Stimulated activated CD4-positive, alpha-beta T cell treated with anti-CD3 and anti-CD28 coated beads, TNF-alpha, amount 100 ng/mL, for 1 hour (primary cell): ENCODE data around the gene RANBP3.
A peak's percentile ranks its signal among the peaks of the same experiment; 100 is the strongest.
"Not testable (repeated sequence)": the region's sequence is repeated elsewhere in the genome, so short reads cannot be mapped to it uniquely, and the experiment has no call there.

ENCODE experiments used
- DNase-seq, 3 donors: peaks; one replicate each; pipeline ENCODE4 v3.0.0-alpha.2; 2020; ENCODE audit warnings: low read depth in 3 of 3, low spot score in 1 of 3

Gene RANBP3

GRCh38 chr19:5977785-5978605 lies at the start of gene RANBP3:
Gene RANBP3, minus strand, starts transcription at chr19:5978140. Its CDS starts 58 bp downstream, at chr19:5978082.
- peak; percentile 89 to 98 (median 98) for DNase-seq

GRCh38 chr19:6026390-6027227 lies 48.7 kb upstream of the RANBP3 start:
- no peak for DNase-seq

GRCh38 chr19:6024756-6025155 lies 46.8 kb upstream of the RANBP3 start:
- not testable (repeated sequence) for DNase-seq

- DNase-seq: no peak
These were observed 46.0 kb upstream of the RANBP3 start for GRCh38 chr19:6023936-6024335.

GRCh38 chr19:6023085-6023682 lies 45.2 kb upstream of the RANBP3 start:
- no peak for DNase-seq

GRCh38 chr19:6022570-6023064 lies 44.7 kb upstream of the RANBP3 start:
- DNase-seq: no peak

- DNase-seq: peak; percentile 54 to 58 (median 57)
These were observed 44.1 kb upstream of the RANBP3 start for GRCh38 chr19:6021878-6022569.

GRCh38 chr19:6020972-6021805 lies 43.2 kb upstream of the RANBP3 start:
- DNase-seq: no peak

- DNase-seq: no peak
These were observed 42.4 kb upstream of the RANBP3 start for GRCh38 chr19:6020166-6020882.

- DNase-seq: no peak
These were observed 40.8 kb upstream of the RANBP3 start for GRCh38 chr19:6018786-6019185.

GRCh38 chr19:6017576-6017975 lies 39.6 kb upstream of the RANBP3 start:
- DNase-seq: no peak

GRCh38 chr19:6015841-6016545 lies 38.1 kb upstream of the RANBP3 start:
- DNase-seq: no peak

GRCh38 chr19:6014551-6015135 lies 36.7 kb upstream of the RANBP3 start:
- DNase-seq: no peak

- no peak for DNase-seq
These were observed 34.7 kb upstream of the RANBP3 start for GRCh38 chr19:6012426-6013170.

- no peak for DNase-seq
These were observed 33.9 kb upstream of the RANBP3 start for GRCh38 chr19:6011794-6012193.

- no peak for DNase-seq
These were observed 33.3 kb upstream of the RANBP3 start for GRCh38 chr19:6011206-6011605.

- no peak for DNase-seq
These were observed 32.2 kb upstream of the RANBP3 start for GRCh38 chr19:6010107-6010506.

- no peak for DNase-seq
These were observed 29.9 kb upstream of the RANBP3 start for GRCh38 chr19:6007866-6008265.
